GM18907 (cell line): Measurements from ENCODE around the gene LMOD2.
"Not testable (repeated sequence)": the region's sequence is repeated elsewhere in the genome, so short reads cannot be mapped to it uniquely, and the experiment has no call there.

Experiments used
- ATAC-seq: cut with Tn5 transposase; IDR thresholded peaks from one replicate; pipeline ENCODE4 v1.9.1; 2021; ENCODE audit warnings: mild to moderate bottlenecking, moderate library complexity; ENCODE audit not compliant: unreplicated experiment

LMOD2 gene

GRCh38 chr7:123655614-123656013, at the start of gene LMOD2:
LMOD2 (plus strand) TSS chr7:123655866; CDS start chr7:123655964, 98 bp downstream.
- no peak for ATAC-seq

GRCh38 chr7:123607423-123607975, 48.2 kb upstream of the LMOD2 start:
- no peak for ATAC-seq

DNA sequence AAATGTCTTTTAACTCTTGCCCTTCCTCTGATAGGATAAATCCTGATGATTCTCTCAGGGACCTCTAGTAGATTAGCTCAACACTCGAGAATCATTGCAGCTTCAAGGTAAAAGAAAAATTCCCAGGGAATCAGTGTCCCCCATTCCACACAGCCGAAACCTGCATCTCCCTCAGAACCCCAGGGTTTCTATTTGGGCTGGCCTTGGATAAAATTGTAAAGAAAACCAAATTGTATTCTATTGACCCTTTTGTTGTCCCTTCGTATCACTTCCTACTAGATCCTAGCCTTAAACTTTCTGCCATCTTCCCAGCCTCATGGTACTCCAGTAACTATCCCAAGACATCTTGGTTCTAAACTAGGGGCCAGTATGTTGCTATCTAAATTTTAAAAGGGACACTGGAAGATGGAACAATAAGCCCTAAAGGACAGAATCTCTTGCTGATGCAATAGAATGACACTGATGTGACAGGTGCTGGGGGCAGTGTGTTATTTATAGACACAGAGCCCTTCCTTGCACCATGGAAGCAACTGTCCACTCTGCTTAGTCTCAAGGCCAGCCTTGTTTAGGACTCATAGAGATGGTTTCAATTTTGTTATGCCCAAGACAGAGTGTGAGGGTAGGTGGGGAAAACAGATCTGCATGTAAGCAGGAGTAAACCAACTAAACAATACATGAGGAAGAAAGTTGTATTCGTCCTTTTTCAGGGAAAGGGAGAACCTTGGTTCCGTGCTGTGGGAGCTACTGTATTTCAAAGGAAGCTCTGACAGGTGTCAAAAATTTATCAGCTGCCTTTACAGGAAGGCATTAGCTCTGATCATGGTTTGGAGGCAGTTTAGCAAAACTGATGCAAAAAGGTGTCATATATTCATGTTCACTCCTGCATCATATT, 46.4 kb upstream of the LMOD2 start:
- ATAC-seq, result no peak

- ATAC-seq, result no peak
Observed at GRCh38 chr7:123609883-123610239, 45.8 kb upstream of the LMOD2 start.

- ATAC-seq, result no peak
Observed at GRCh38 chr7:123612024-123612423, 43.6 kb upstream of the LMOD2 start.

GRCh38 chr7:123615344-123615743, 40.3 kb upstream of the LMOD2 start:
- ATAC-seq, result no peak

GRCh38 chr7:123616223-123616622, 39.4 kb upstream of the LMOD2 start:
- no peak for ATAC-seq

DNA sequence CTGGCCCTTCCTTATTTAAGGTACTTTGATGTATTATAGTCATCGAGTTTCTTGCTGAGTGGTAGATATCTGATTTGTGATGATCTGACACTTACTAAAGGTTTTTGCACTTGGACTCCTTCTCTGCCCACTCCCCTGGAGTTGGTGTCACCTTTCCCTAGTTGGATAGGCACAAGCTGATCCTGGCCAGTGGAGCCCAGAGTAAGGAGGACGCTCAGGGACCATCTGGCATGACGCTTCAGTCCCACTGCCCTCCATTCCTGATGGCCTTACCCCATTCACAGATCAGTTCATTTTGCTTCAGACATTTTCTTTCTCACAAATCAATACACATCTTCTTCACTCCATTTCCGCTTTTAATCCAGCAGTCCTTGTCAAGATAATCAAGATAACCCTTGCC, 34.0 kb upstream of the LMOD2 start:
- ATAC-seq, result no peak

- ATAC-seq, result no peak
Observed at GRCh38 chr7:123622660-123623386, 32.8 kb upstream of the LMOD2 start.

GRCh38 chr7:123624527-123625183, 31.0 kb upstream of the LMOD2 start:
- ATAC-seq, result peak; percentile 91

DNA sequence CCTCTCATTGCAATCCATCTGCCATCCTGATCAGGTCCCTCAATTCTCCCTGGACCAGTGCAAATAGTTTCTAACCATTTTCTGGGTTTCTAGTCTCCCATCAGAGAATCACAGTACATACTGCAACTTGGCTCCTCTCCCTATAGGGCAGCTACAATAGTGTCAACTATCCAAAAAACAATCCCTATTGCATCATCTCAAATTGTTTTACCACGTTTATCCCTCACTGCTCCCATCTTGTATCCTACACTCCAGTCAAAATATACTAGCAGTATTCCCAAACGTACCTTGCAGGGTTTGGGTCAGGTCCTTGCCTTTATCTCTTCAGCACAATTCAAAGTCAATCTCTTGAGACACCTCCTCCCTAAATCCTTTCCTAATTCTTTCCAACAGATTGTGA, 30.4 kb upstream of the LMOD2 start:
- ATAC-seq, result no peak

GRCh38 chr7:123627851-123628250, 27.8 kb upstream of the LMOD2 start:
- no peak for ATAC-seq

- ATAC-seq, result no peak
Observed at GRCh38 chr7:123628829-123629228, 26.8 kb upstream of the LMOD2 start.

DNA sequence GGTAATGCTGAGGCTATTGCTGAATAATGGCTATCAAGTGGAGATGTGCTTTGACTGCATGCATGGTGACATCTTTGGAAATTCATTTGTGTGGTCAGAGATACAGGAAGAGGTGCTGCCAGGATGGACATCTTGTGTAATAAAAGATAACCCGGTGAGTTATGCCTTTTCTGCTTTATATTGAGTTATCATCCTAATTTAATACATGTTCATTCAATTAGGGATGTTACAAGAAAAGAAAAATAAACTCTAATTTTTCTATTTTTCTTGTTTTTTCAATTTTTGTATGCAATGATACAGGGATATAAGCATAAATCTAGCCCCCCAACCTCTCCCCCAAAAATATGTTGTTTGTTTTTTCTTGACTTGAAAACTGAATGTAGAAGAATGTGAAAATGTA, 26.4 kb upstream of the LMOD2 start:
- ATAC-seq, result no peak

DNA sequence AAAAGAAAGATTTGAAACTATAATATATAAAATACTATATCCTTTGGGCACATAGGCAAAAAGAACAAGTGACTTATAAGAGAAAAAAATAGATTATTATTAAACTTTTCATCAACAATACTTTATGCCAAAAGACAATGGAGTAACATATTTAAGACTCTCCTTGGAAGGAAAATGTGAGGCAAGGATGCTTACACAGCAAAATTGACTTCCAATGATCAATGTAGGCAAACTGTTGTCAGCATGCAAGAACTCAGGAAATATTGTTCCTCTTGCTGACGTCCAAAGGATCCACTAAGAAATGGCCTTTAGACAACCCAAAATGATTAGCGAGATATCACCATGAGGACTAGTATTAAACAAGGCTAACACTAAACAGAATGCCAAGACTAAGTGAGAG, 22.9 kb upstream of the LMOD2 start:
- ATAC-seq, result no peak

DNA sequence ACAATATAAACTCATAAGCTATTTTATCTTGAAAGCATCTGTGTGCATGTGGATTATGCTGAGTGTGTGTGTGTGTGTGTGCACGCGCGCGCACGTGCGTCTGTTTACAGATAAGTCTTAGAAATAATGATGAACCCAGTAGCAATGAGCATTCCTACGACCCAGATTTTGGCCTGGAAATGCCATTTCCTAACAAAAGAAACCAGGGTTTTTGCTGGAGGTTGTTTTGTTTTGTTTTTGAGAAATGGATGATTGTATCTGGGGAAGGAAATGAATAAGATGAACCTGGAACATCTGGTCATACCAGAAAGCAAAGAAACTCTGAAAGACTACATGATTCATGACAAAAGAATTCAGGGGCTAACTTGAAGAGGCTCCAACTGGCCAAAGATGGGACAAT, 22.1 kb upstream of the LMOD2 start:
- ATAC-seq, result no peak

GRCh38 chr7:123634011-123634573, 21.6 kb upstream of the LMOD2 start:
- ATAC-seq, result not testable (repeated sequence)

GRCh38 chr7:123635551-123636359, 19.9 kb upstream of the LMOD2 start:
- ATAC-seq, result peak; percentile 68

DNA sequence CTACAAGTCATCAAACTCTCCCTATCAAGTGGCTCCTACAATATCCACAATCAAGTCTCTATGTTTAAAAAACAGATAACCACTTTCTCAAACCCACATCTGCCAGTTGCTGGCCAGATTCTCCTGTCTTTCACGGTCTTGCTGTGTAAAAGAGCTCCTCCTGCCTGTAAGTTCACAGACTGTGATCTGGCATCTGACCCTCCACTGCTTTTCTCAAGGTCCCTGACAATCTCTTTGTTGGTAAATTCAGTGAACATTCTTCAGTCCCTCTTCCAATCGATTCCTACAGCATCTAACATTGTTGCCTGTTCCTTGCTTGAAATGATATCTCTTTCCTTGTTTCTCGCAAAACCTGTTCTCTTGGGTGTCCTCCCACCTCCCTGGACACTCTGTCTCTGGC, 18.5 kb upstream of the LMOD2 start:
- no peak for ATAC-seq

DNA sequence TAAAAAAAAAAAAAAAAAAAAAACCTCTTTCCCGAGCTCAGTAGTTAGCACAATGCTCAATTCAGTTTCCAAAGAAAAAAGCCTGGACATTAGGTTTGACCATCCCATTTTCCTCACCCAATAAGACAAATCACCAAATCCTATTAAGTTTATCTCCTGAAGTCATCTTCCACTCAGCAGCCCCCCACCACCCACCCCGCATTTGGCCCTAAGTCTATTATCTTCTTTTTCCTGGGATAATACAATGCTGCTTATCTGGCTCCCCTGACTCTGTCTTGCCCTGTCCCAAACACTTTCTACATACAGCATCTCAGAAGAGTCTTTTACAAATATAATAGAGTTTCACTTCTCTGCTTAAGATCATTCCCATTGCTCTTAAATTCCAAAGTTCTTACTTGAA, 17.8 kb upstream of the LMOD2 start:
- ATAC-seq, result no peak
